ENCODE measurements around the gene TIAM1. TPM values are rescaled to one million over a fixed set of nuclear protein-coding genes. Genes with fewer than 3 reads are reported as not detected.

The TIAM1 gene
- polyA plus RNA-seq, 1 donor from 2014 or later = 0.54 TPM

GRCh38 chr21:31191553-31191952 lies 152.5 kb downstream of the TIAM1 start:
- Mint-ChIP-seq H3K4me1 (peaks cover 0 to 6% (median 2%) of the 10 kb centered on the region in 3 donors), H3K27me3 (peaks cover 1% of the 10 kb centered on the region), H3K4me3 (no peak overlapping the region), H3K27ac (no peak overlapping the region), H3K36me3 (no peaks in the 10 kb centered on the region), H3K9me3 (no peaks in the 10 kb centered on the region)

DNA sequence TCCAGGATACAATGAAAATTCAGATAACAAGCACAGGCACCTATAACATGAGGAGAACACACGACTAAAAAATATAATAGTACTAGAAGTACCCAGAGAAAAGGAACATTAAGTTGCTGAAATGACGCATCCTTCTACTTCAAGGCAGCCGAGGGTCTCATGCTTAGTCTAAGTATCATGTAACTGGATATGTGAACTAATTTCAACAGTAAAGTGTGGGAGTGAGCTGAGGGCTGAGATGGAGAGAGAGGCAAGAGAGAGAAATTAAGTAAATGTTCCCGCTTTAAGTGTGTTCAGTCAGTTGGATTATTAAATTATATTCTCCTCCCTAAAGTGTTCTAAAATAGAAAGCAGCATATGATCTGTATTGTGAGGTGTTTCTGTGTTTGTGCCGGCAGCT lies 153.5 kb downstream of the TIAM1 start:
- peaks cover 0 to 3% (median 2%) of the 10 kb centered on the region in 3 donors for H3K4me1 Mint-ChIP-seq
- no peaks in the 10 kb centered on the region for H3K9me3 Mint-ChIP-seq
- H3K27ac Mint-ChIP-seq = no peak overlapping the region
- no peaks in the 10 kb centered on the region for H3K36me3 Mint-ChIP-seq
- no peaks in the 10 kb centered on the region for H3K27me3 Mint-ChIP-seq
- no peak overlapping the region for H3K4me3 Mint-ChIP-seq

- H3K4me1 Mint-ChIP-seq = no peaks in the 10 kb centered on the region
Observed at GRCh38 chr21:31187499-31187898, 156.6 kb downstream of the TIAM1 start.

DNA sequence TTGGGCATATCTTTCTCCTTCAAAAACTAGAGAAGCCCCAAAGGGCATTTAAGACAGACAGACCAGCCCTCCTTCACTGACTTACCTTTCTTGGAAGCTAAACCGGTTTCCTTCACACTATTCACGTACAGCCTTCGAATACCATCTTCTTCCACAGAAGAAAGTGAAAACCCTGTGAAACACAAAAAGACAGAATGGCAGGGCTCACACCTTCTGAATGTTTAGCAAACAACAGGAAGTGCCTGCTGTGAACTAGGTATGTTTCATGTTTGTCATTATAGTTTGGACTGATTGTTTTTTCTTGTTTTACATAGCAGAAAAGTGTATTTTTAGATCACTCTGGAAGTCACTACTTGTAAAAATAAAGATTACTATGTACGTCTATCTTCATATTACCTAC lies 157.1 kb downstream of the TIAM1 start:
- no peaks in the 10 kb centered on the region for H3K27me3 Mint-ChIP-seq
- H3K9me3 Mint-ChIP-seq = no peaks in the 10 kb centered on the region
- no peaks in the 10 kb centered on the region for H3K36me3 Mint-ChIP-seq
- peaks cover 0 to under 1% (median 0%) of the 10 kb centered on the region in 3 donors for H3K4me1 Mint-ChIP-seq
- H3K4me3 Mint-ChIP-seq = no peak overlapping the region
- no peak overlapping the region for H3K27ac Mint-ChIP-seq

More at GRCh38 chr21:31187499-31187898, 156.6 kb downstream of the TIAM1 start:
- Mint-ChIP-seq H3K27ac (no peak overlapping the region), H3K27me3 (no peaks in the 10 kb centered on the region), H3K36me3 (no peaks in the 10 kb centered on the region), H3K9me3 (no peaks in the 10 kb centered on the region), H3K4me3 (no peak overlapping the region)

DNA sequence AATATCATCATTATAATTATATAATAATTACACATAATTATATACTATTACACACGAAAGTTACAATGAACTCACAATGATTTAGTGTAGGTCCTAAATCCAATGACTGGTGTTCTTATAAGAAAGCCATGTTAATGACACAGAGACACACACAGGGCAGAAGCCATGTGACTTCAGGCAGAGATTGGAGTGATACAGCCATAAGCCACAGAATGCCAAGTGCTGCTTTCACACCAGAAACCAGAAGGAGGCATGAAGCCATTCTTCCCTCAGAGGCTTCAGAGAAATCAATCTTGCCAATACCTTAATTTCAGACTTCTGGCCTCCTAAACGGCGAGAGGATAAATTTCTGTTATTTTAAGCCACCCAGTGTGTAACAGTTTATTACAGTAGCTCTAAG lies 158.4 kb downstream of the TIAM1 start:
- Mint-ChIP-seq H3K4me3 (peak overlapping the region in 1 of 4 donors; percentile 61), H3K36me3 (no peaks in the 10 kb centered on the region), H3K27me3 (no peaks in the 10 kb centered on the region), H3K9me3 (no peaks in the 10 kb centered on the region), H3K27ac (no peak overlapping the region), H3K4me1 (peaks cover 0 to 2% (median 0%) of the 10 kb centered on the region in 3 donors)

GRCh38 chr21:31184876-31185275 lies 159.2 kb downstream of the TIAM1 start:
- H3K4me1 Mint-ChIP-seq = peaks cover 0 to 2% (median 0%) of the 10 kb centered on the region in 3 donors

DNA sequence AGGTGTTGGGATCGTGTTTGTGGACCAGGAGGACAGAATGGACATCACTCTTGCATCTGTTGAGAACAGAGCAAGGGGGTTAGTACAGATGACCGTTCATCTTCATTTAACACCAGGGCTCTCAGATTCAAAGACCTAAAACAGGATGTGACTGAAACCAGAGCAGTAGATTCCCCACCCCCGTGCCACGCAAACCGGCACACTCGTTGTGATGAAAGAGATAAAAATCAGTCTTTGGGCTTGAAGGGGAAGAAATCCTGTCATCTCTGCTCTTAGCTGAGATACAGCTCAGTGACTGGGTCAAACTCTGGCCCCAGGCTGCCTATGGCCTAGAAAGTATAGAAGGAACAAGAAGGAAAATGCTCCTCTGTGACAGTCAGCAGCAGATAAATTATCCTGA lies 159.6 kb downstream of the TIAM1 start:
- Mint-ChIP-seq H3K4me3 (peak overlapping the region in 2 of 4 donors; percentile 29 to 34), H3K27ac (peak overlapping the region in 1 of 3 donors; percentile 72), H3K4me1 (peaks cover 0 to 2% (median 0%) of the 10 kb centered on the region in 3 donors), H3K27me3 (no peaks in the 10 kb centered on the region), H3K36me3 (no peaks in the 10 kb centered on the region), H3K9me3 (no peaks in the 10 kb centered on the region)

More at GRCh38 chr21:31184876-31185275, 159.2 kb downstream of the TIAM1 start:
- H3K9me3 Mint-ChIP-seq = no peaks in the 10 kb centered on the region
- H3K4me3 Mint-ChIP-seq = peak overlapping the region in 2 of 4 donors; percentile 29 to 34
- peak overlapping the region in 1 of 3 donors; percentile 72 for H3K27ac Mint-ChIP-seq
- no peaks in the 10 kb centered on the region for H3K27me3 Mint-ChIP-seq
- no peaks in the 10 kb centered on the region for H3K36me3 Mint-ChIP-seq

GRCh38 chr21:31182231-31183140 lies 161.6 kb downstream of the TIAM1 start:
- Mint-ChIP-seq H3K4me3 (peak overlapping the region in 2 of 4 donors; percentile 16 to 22), H3K9me3 (no peaks in the 10 kb centered on the region), H3K27me3 (no peaks in the 10 kb centered on the region), H3K27ac (peak overlapping the region in 2 of 3 donors; percentile 6 to 56), H3K4me1 (peaks cover 0 to 2% (median 0%) of the 10 kb centered on the region in 3 donors), H3K36me3 (no peaks in the 10 kb centered on the region)

DNA sequence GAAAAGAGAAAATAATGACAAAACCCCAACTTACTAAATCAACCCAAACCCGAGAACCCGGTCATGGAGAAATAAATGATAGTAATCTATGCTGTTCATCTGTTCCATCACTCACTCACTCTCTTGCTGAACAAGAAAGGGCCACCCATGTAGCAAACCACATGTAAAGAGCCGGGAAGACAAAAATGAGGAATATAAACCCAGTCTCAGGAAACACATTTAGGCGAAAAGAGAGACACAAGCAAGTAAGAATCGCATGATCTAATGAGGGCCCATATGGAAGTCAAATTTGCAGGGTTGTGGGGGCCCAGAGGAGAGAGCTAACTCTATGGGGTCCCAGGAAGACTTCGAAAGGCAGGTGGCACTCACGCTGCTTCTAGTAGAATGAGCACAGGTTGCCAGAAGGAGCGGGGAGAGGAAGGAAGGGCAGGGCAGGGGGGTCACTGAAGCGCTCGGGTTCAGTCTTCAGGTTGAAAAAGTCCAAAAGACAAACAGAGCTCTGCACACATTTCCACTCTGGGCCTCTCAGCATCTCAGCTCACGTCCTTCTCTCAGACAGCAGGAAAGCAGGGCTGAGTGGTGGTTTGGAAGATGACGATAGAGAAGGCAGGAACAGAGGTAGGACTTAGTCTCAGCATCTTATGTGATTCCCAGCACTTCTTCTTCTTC lies 162.8 kb downstream of the TIAM1 start:
- H3K4me1 Mint-ChIP-seq = peaks cover 0 to 3% (median 2%) of the 10 kb centered on the region in 3 donors
- no peaks in the 10 kb centered on the region for H3K9me3 Mint-ChIP-seq
- peak overlapping the region in 1 of 4 donors; percentile 5 for H3K4me3 Mint-ChIP-seq
- no peaks in the 10 kb centered on the region for H3K27me3 Mint-ChIP-seq
- H3K36me3 Mint-ChIP-seq = no peaks in the 10 kb centered on the region
- no peak overlapping the region for H3K27ac Mint-ChIP-seq

- H3K27ac Mint-ChIP-seq = no peak overlapping the region
- no peak overlapping the region for H3K4me3 Mint-ChIP-seq
- H3K4me1 Mint-ChIP-seq = peaks cover 0 to 7% (median 6%) of the 10 kb centered on the region in 3 donors
- no peaks in the 10 kb centered on the region for H3K36me3 Mint-ChIP-seq
- no peaks in the 10 kb centered on the region for H3K27me3 Mint-ChIP-seq
- H3K9me3 Mint-ChIP-seq = no peaks in the 10 kb centered on the region
Observed at GRCh38 chr21:31180256-31181081, 163.6 kb downstream of the TIAM1 start.

- H3K4me1 Mint-ChIP-seq = peaks cover 0 to 9% (median 6%) of the 10 kb centered on the region in 3 donors
- no peak overlapping the region for H3K4me3 Mint-ChIP-seq
- H3K36me3 Mint-ChIP-seq = peaks cover 1% of the 10 kb centered on the region
- H3K27me3 Mint-ChIP-seq = no peaks in the 10 kb centered on the region
- no peak overlapping the region for H3K27ac Mint-ChIP-seq
- H3K9me3 Mint-ChIP-seq = no peaks in the 10 kb centered on the region
Observed at GRCh38 chr21:31176725-31177124, 167.3 kb downstream of the TIAM1 start.

GRCh38 chr21:31176080-31176551 lies 167.9 kb downstream of the TIAM1 start:
- Mint-ChIP-seq H3K4me3 (no peak overlapping the region), H3K4me1 (peaks cover 0 to 9% (median 6%) of the 10 kb centered on the region in 3 donors), H3K36me3 (peaks cover 1% of the 10 kb centered on the region), H3K27ac (no peak overlapping the region), H3K27me3 (no peaks in the 10 kb centered on the region), H3K9me3 (no peaks in the 10 kb centered on the region)

DNA sequence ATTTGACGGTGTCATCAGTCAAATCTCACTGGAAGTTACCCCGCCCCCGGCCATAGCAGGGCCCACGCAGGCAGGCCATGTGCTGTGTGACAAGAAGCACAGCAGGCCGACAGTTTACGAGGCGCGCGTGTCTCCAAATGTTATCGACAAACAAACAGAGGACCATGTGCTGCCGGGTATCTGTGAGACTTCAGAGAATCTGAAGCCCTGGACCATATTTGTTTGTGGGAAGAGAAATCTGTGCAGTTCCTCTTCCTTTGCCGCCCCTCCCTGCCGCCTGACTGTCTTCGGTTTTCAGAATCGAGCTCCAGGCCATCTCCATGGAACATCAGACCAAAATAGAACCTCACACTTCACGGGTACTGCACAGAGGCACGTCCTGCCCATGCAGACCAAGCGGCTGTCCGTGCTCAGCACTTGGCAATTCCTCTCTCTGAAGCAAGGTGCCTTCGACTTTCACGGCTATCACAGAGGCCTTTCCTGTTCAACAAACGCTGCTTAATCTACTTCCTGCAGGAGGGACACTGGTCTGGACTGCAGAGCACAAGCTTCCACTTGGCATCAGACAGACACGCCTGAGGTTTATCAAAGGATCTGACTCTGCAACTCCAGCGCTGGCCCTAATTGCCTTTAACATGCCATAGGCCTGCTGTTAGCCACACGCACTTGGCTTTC lies 170.0 kb downstream of the TIAM1 start:
- Mint-ChIP-seq H3K4me3 (peak overlapping the region in 1 of 4 donors; percentile 56), H3K36me3 (peaks cover 1% of the 10 kb centered on the region), H3K27me3 (no peaks in the 10 kb centered on the region), H3K9me3 (no peaks in the 10 kb centered on the region), H3K4me1 (peaks cover 0 to 9% (median 6%) of the 10 kb centered on the region in 3 donors), H3K27ac (no peak overlapping the region)

DNA sequence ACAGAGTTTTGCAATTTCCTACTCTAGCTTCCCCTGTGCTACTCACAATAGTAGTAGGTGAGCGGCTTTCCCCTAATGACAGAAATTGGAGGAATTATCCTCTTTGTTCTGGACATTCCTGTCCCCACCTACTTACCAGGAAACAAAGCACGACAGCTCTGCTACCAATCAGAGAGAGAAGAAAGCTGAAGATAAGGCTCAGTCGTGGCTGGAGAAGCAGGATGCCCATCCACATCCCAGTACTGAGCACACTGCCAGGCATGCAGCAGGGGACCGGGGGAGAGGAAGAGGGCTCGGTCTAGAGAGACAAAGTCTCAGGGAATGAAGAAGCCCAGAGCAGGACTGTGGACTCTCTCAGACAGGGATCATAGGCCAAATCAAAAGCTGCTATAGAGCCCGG lies 171.7 kb downstream of the TIAM1 start:
- no peaks in the 10 kb centered on the region for H3K27me3 Mint-ChIP-seq
- H3K9me3 Mint-ChIP-seq = no peaks in the 10 kb centered on the region
- peaks cover 0 to 9% (median 6%) of the 10 kb centered on the region in 3 donors for H3K4me1 Mint-ChIP-seq
- no peak overlapping the region for H3K27ac Mint-ChIP-seq
- peaks cover 1% of the 10 kb centered on the region for H3K36me3 Mint-ChIP-seq
- H3K4me3 Mint-ChIP-seq = no peak overlapping the region

All from IgD-negative memory B cell (primary cell).